Stimulated activated CD4-positive, alpha-beta T cell treated with anti-CD3 and anti-CD28 coated beads, Interleukin-1b, Interleukin-23, amount 100 ng/mL, for 24 hours (primary cell): ENCODE measurements around the gene KRT33B.
"Not testable (repeated sequence)": the region's sequence is repeated elsewhere in the genome, so short reads cannot be mapped to it uniquely, and the experiment has no call there.

Source experiments
- DNase-seq, 4 experiments: peaks; one replicate each; pipeline ENCODE4 v3.0.0-alpha.2; 2020; ENCODE audit warnings: low read depth in 4 of 4, low spot score in 1 of 4

KRT33B gene

GRCh38 chr17:41394254-41394996, 24.8 kb upstream of the KRT33B start:
- no peak for DNase-seq

GRCh38 chr17:41393826-41394225, 24.2 kb upstream of the KRT33B start:
- DNase-seq: no peak

- no peak for DNase-seq
Measured at GRCh38 chr17:41393294-41393693, 23.7 kb upstream of the KRT33B start.

DNA sequence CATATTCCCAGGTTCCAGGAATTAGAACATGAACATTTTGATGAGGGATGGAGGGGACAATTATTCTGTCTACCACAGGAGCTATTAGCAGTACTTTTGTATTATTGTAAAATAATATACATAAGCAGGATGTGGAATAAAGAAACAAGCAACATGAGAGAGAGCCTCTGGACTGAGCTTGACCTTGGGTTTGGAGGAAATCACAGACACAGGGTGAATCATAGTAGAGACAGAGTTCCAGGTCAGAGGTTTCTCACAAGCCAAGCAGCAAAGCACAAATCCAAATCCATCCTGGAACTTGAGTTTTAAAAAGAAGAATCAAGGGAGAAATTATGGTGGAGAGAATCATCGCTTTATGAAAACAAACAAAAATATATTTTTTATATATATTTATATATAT, 22.7 kb upstream of the KRT33B start:
- DNase-seq: no peak

GRCh38 chr17:41391535-41391934, 21.9 kb upstream of the KRT33B start:
- no peak for DNase-seq

DNA sequence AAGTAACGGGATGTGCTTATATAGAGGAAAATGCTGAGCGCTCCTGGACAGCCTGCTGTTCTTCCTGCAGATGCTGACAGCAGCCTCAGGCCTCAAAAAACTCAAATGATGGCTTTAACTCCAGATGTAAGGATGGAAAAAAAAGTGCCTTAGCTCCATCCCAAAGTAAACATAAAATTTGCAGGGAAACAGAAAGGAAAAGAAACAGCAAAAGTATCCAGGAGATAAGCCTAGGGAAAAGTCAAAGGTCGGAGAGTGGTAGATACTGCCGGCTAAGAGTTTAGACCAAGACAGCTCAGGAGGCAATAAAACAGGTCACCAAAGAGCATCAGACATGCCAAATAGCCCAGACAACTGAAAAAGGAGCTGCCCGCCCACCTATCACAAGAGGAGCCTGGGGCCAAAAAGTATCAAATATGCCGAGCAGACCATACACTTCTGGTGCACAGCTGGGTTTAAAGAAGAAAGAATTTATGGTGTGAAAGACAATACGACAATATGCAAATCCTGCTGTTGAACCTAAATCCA, 20.9 kb upstream of the KRT33B start:
- DNase-seq: no peak

DNA sequence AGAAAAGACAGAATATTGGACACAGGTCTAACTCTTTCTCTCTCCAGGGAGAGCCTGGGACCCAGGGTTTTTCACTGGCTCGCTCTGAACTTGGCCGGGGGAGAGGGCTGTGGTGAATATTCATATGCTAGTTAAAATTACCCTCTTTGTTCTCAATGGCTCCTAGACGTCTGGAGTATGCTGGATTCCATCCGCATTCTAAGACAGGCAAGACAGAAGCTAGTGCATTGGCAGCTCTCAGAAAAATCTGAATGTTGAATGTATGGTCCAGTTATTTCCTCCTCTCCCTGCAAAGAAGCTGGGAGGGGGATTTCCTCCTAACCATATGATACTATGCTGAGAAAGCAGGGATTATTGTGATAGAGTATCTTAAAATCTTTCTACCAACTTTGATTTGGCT, 18.1 kb upstream of the KRT33B start:
- DNase-seq: no peak

- DNase-seq: no peak
Measured at GRCh38 chr17:41386227-41386626, 16.6 kb upstream of the KRT33B start.

GRCh38 chr17:41383690-41384089, 14.1 kb upstream of the KRT33B start:
- no peak for DNase-seq

DNA sequence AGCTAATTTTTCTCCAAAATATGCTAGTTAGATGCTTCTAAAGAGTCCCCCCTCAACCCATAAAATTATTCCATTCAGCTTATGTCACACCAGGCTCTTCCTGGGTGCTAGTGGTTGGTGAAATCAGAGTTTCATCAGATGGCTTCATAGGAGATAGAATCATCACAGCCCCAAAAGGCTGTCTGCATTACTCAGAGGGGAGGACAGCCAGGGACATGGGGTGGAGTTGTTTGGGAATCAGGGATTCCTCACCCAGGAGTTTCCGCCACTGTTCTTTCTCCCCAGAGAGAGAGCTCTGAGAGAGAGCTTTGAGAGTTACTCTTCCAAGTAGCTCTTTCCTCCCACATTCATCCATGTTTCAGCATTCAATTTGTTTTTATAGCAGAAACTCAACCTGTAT, 12.8 kb upstream of the KRT33B start:
- no peak for DNase-seq

GRCh38 chr17:41381943-41382342, 12.3 kb upstream of the KRT33B start, which contains the start of gene KRT34:
Gene KRT34 (minus strand): TSS chr17:41382306. CDS start chr17:41382246, 60 bp downstream.
- DNase-seq: not testable (repeated sequence)

DNA sequence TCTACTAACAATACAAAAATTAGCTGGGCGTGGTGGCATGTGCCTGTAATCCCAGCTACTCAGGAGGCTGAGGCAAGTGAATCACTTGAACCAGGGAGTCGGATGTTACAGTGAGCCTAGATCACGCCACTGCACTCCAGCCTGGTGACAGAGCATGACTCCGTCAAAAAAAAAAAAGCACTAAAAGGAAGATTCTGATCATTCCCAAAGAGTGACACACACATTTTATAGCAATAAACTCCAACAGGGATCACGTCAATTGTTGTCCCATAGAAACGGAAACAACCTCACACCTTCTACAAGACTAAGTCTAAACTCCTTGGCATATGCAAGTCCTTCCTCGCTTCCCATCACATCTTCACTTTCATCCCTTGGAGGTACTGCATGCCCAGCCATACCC, 10.5 kb upstream of the KRT33B start:
- DNase-seq: not testable (repeated sequence)

GRCh38 chr17:41377546-41377945, 7.9 kb upstream of the KRT33B start:
- DNase-seq: no peak

GRCh38 chr17:41369023-41369422, 590 bp downstream of the KRT33B start:
- DNase-seq: no peak

GRCh38 chr17:41367426-41368075, 2.1 kb downstream of the KRT33B start:
- no peak for DNase-seq

DNA sequence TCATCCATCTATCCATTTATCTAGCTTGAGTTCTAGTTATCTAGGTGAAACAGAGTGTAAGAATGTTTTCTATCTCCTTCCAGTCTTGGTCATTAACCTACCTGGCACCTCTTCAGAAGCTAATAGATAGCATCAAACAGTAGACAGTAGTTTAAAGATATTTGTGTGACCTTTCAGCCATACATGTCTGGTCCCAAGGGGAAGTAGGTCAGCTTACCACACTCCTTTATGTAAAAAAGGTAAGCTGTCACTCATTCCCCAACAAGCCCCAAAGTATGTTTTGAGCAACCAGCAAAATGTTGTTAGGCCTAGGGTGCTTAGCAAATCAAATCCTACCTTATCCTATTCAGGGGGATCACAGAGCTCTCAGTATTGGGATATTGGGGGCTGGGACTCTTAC, 3.5 kb downstream of the KRT33B start:
- no peak for DNase-seq

DNA sequence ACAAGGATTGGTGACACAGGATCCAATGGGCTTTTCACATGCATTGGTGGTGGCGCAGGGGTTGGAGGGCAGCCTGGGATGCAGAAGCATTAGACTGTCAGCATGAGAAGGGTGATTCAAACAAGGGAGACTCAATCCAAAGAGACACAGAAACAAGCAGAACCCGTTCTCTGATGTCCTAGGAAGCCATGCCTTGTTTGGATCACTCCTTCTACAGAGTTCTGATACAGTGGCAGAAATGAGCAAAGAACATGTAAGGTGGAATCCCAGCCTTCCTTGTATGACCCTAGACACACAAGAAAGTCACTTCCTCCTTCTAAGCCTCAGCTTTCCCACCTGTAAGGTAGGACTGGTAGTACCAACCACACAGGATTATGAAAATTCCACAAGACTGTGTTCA, 5.7 kb downstream of the KRT33B start:
- no peak for DNase-seq

DNA sequence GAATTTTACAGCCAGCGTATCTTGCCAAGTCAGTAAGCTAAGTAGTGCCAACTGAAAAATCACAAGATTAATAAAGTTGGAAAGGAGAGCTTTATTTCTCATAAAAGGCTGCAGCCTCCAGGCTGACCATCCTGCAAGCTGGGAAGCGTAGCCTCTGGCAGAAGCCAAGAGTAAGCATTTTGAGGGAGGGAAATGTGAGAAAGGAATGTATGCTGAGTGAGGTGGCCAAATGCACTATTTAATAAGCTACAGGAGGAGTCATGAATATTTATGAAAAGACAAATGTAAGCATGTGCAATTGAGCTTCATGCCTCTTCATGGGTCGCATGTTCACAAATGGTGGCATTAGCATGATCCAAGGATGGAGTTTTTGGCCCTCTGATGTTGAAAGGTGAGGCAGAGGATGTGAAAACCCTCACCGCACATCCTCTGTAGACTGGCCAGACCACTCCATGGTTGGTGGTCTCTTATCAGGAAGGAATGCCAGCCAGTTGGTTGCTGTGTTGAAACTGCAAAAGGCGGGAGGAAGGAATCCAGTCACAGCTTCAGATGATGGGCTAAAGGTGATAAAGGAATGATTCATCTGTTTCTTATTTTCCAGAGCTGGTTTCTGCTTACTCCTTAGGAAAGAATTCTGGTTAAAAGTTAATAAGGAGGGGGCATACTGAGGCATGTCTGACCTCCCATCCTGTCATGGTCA, 9.2 kb downstream of the KRT33B start:
- no peak for DNase-seq

GRCh38 chr17:41354536-41354935, 15.1 kb downstream of the KRT33B start:
- DNase-seq: no peak

GRCh38 chr17:41352597-41353366, 16.8 kb downstream of the KRT33B start:
- DNase-seq: no peak

GRCh38 chr17:41351177-41351576, 18.4 kb downstream of the KRT33B start:
- no peak for DNase-seq
